ENCODE results near the gene RESP18.

RESP18 gene

GRCh38 chr2:219286436-219287115, 46.0 kb downstream of the RESP18 start:
- Histone ChIP-seq H3K36me3 (ENCODE audit: control insufficient read depth, insufficient read depth, low read length) (peaks cover 4% of the 10 kb centered on the region), H3K9ac (ENCODE audit: low read length) (no peak overlapping the region), H3K27me3 (ENCODE audit: control insufficient read depth, insufficient read depth, low read length) (no peaks in the 10 kb centered on the region), H3K4me1 (ENCODE audit: control insufficient read depth, insufficient read depth, low read length) (peaks cover 10% of the 10 kb centered on the region), H3K4me3 (ENCODE audit: low read length) (no peak overlapping the region), H3K27ac (ENCODE audit: low read depth, low read length) (no peak overlapping the region)

- H3K36me3 ChIP-seq (ENCODE audit: control insufficient read depth, insufficient read depth, low read length): peaks cover 8% of the 10 kb centered on the region
Measured at GRCh38 chr2:219285894-219286425, 46.6 kb downstream of the RESP18 start.

GRCh38 chr2:219285373-219285735, 47.2 kb downstream of the RESP18 start:
- Histone ChIP-seq H3K9ac (ENCODE audit: low read length) (no peak overlapping the region), H3K27me3 (ENCODE audit: control insufficient read depth, insufficient read depth, low read length) (no peaks in the 10 kb centered on the region), H3K4me1 (ENCODE audit: control insufficient read depth, insufficient read depth, low read length) (peaks cover 10% of the 10 kb centered on the region), H3K27ac (ENCODE audit: low read depth, low read length) (no peak overlapping the region), H3K4me3 (ENCODE audit: low read length) (no peak overlapping the region), H3K36me3 (ENCODE audit: control insufficient read depth, insufficient read depth, low read length) (peaks cover 11% of the 10 kb centered on the region)

More at GRCh38 chr2:219285894-219286425, 46.6 kb downstream of the RESP18 start:
- no peaks in the 10 kb centered on the region for H3K27me3 ChIP-seq (ENCODE audit: control insufficient read depth, insufficient read depth, low read length)
- no peak overlapping the region for H3K9ac ChIP-seq (ENCODE audit: low read length)
- H3K4me1 ChIP-seq (ENCODE audit: control insufficient read depth, insufficient read depth, low read length): peaks cover 10% of the 10 kb centered on the region
- H3K27ac ChIP-seq (ENCODE audit: low read depth, low read length): no peak overlapping the region
- H3K4me3 ChIP-seq (ENCODE audit: low read length): no peak overlapping the region

GRCh38 chr2:219284501-219285372, 47.8 kb downstream of the RESP18 start:
- H3K27me3 ChIP-seq (ENCODE audit: control insufficient read depth, insufficient read depth, low read length): no peaks in the 10 kb centered on the region
- H3K27ac ChIP-seq (ENCODE audit: low read depth, low read length): no peak overlapping the region
- H3K36me3 ChIP-seq (ENCODE audit: control insufficient read depth, insufficient read depth, low read length): peaks cover 11% of the 10 kb centered on the region
- no peak overlapping the region for H3K9ac ChIP-seq (ENCODE audit: low read length)
- H3K4me1 ChIP-seq (ENCODE audit: control insufficient read depth, insufficient read depth, low read length): peaks cover 10% of the 10 kb centered on the region
- no peak overlapping the region for H3K4me3 ChIP-seq (ENCODE audit: low read length)

GRCh38 chr2:219282943-219283581, 49.5 kb downstream of the RESP18 start:
- Histone ChIP-seq H3K27me3 (ENCODE audit: control insufficient read depth, insufficient read depth, low read length) (no peaks in the 10 kb centered on the region), H3K4me3 (ENCODE audit: low read length) (no peak overlapping the region), H3K4me1 (ENCODE audit: control insufficient read depth, insufficient read depth, low read length) (peaks cover 13% of the 10 kb centered on the region), H3K27ac (ENCODE audit: low read depth, low read length) (no peak overlapping the region), H3K9ac (ENCODE audit: low read length) (no peak overlapping the region), H3K36me3 (ENCODE audit: control insufficient read depth, insufficient read depth, low read length) (peaks cover 11% of the 10 kb centered on the region)

GRCh38 chr2:219282375-219282774, 50.2 kb downstream of the RESP18 start:
- peaks cover 11% of the 10 kb centered on the region for H3K36me3 ChIP-seq (ENCODE audit: control insufficient read depth, insufficient read depth, low read length)
- peaks cover 16% of the 10 kb centered on the region for H3K4me1 ChIP-seq (ENCODE audit: control insufficient read depth, insufficient read depth, low read length)
- no peak overlapping the region for H3K27ac ChIP-seq (ENCODE audit: low read depth, low read length)
- H3K27me3 ChIP-seq (ENCODE audit: control insufficient read depth, insufficient read depth, low read length): no peaks in the 10 kb centered on the region
- H3K9ac ChIP-seq (ENCODE audit: low read length): no peak overlapping the region
- H3K4me3 ChIP-seq (ENCODE audit: low read length): no peak overlapping the region

- H3K27me3 ChIP-seq (ENCODE audit: control insufficient read depth, insufficient read depth, low read length): no peaks in the 10 kb centered on the region
- no peak overlapping the region for H3K4me3 ChIP-seq (ENCODE audit: low read length)
- H3K9ac ChIP-seq (ENCODE audit: low read length): no peak overlapping the region
- H3K27ac ChIP-seq (ENCODE audit: low read depth, low read length): no peak overlapping the region
- peaks cover 11% of the 10 kb centered on the region for H3K36me3 ChIP-seq (ENCODE audit: control insufficient read depth, insufficient read depth, low read length)
- peaks cover 16% of the 10 kb centered on the region for H3K4me1 ChIP-seq (ENCODE audit: control insufficient read depth, insufficient read depth, low read length)
Measured at GRCh38 chr2:219281588-219281987, 51.0 kb downstream of the RESP18 start.

- H3K27me3 ChIP-seq (ENCODE audit: control insufficient read depth, insufficient read depth, low read length): no peaks in the 10 kb centered on the region
- H3K36me3 ChIP-seq (ENCODE audit: control insufficient read depth, insufficient read depth, low read length): peaks cover 11% of the 10 kb centered on the region
- no peak overlapping the region for H3K9ac ChIP-seq (ENCODE audit: low read length)
- H3K4me1 ChIP-seq (ENCODE audit: control insufficient read depth, insufficient read depth, low read length): peaks cover 16% of the 10 kb centered on the region
- H3K27ac ChIP-seq (ENCODE audit: low read depth, low read length): no peak overlapping the region
- H3K4me3 ChIP-seq (ENCODE audit: low read length): no peak overlapping the region
Measured at GRCh38 chr2:219280651-219281050, 51.9 kb downstream of the RESP18 start.

- H3K36me3 ChIP-seq (ENCODE audit: control insufficient read depth, insufficient read depth, low read length): peaks cover 11% of the 10 kb centered on the region
- H3K9ac ChIP-seq (ENCODE audit: low read length): peak overlapping the region; percentile 74
- H3K27me3 ChIP-seq (ENCODE audit: control insufficient read depth, insufficient read depth, low read length): no peaks in the 10 kb centered on the region
- peaks cover 16% of the 10 kb centered on the region for H3K4me1 ChIP-seq (ENCODE audit: control insufficient read depth, insufficient read depth, low read length)
- H3K4me3 ChIP-seq (ENCODE audit: low read length): peak overlapping the region; percentile 65
- H3K27ac ChIP-seq (ENCODE audit: low read depth, low read length): peak overlapping the region; percentile 92
Measured at GRCh38 chr2:219279916-219280516, 52.5 kb downstream of the RESP18 start.

- H3K27me3 ChIP-seq (ENCODE audit: control insufficient read depth, insufficient read depth, low read length): no peaks in the 10 kb centered on the region
- H3K27ac ChIP-seq (ENCODE audit: low read depth, low read length): peak within 1 kb of the TSS; percentile 92
- H3K36me3 ChIP-seq (ENCODE audit: control insufficient read depth, insufficient read depth, low read length): peaks cover 7% of the 10 kb centered on the region
- peaks cover 19% of the 10 kb centered on the region for H3K4me1 ChIP-seq (ENCODE audit: control insufficient read depth, insufficient read depth, low read length)
- peak within 1 kb of the TSS; percentile 65 for H3K4me3 ChIP-seq (ENCODE audit: low read length)
- peak within 1 kb of the TSS; percentile 74 for H3K9ac ChIP-seq (ENCODE audit: low read length)
Measured at GRCh38 chr2:219279151-219279915, 53.2 kb downstream of the RESP18 start, which contains the start of gene DNAJB2. Gene DNAJB2 (plus strand): TSS chr2:219279366. CDS start chr2:219279834, 468 bp downstream.

- H3K27ac ChIP-seq (ENCODE audit: low read depth, low read length): peak overlapping the region; percentile 92
- H3K27me3 ChIP-seq (ENCODE audit: control insufficient read depth, insufficient read depth, low read length): no peaks in the 10 kb centered on the region
- H3K9ac ChIP-seq (ENCODE audit: low read length): peak overlapping the region; percentile 39
- H3K4me1 ChIP-seq (ENCODE audit: control insufficient read depth, insufficient read depth, low read length): peaks cover 22% of the 10 kb centered on the region
- peak overlapping the region; percentile 64 for H3K4me3 ChIP-seq (ENCODE audit: low read length)
- H3K36me3 ChIP-seq (ENCODE audit: control insufficient read depth, insufficient read depth, low read length): peaks cover 7% of the 10 kb centered on the region
Measured at GRCh38 chr2:219278655-219279150, 53.8 kb downstream of the RESP18 start.
